Trophoblast cell (in vitro differentiated cells and primary cell): ENCODE data around the gene FRA10AC1.

Source experiments
- DNase-seq, 2 donors: peaks; one replicate each; pipeline ENCODE4 v3.0.0-alpha.2; 2016
- H2AFZ ChIP-seq: 2 replicates; pipeline ENCODE4 v1.6.1; 2013; ENCODE audit warnings: low read length, moderate library complexity, mild to moderate bottlenecking; ENCODE audit not compliant: insufficient read depth, poor library complexity
- H2AK5ac ChIP-seq: 2 replicates; pipeline ENCODE4 v1.6.1; 2013; ENCODE audit warnings: mild to moderate bottlenecking, low read length
- H2BK120ac ChIP-seq: 2 replicates; pipeline ENCODE4 v1.6.1; 2013; ENCODE audit warnings: low read length, mild to moderate bottlenecking, moderate library complexity; ENCODE audit not compliant: insufficient read depth, poor library complexity
- H2BK12ac ChIP-seq: 2 replicates; pipeline ENCODE4 v1.6.1; 2013; ENCODE audit warnings: mild to moderate bottlenecking, low read length, moderate library complexity
- H2BK5ac ChIP-seq: 2 replicates; pipeline ENCODE4 v1.6.1; 2013; ENCODE audit warnings: low read length, low read depth, moderate library complexity, mild to moderate bottlenecking; ENCODE audit not compliant: poor library complexity
- H3K14ac ChIP-seq: 2 replicates; pipeline ENCODE4 v1.6.1; 2013; ENCODE audit warnings: mild to moderate bottlenecking, low read length
- H3K18ac ChIP-seq: 2 replicates; pipeline ENCODE4 v1.6.1; 2013; ENCODE audit warnings: mild to moderate bottlenecking, low read length
- H3K23ac ChIP-seq: 2 replicates; pipeline ENCODE4 v1.6.1; 2013; ENCODE audit warnings: low read length
- H3K27ac ChIP-seq: 2 replicates; pipeline ENCODE4 v1.5.1; 2013; ENCODE audit warnings: low read depth, mild to moderate bottlenecking, inconsistent platforms, low read length, moderate library complexity
- H3K27me3 ChIP-seq: 2 replicates; pipeline ENCODE4 v1.6.1; 2013; ENCODE audit warnings: inconsistent platforms, mild to moderate bottlenecking, low read length, moderate library complexity; ENCODE audit not compliant: insufficient read depth
- H3K36me3 ChIP-seq, 2 experiments: 1 replicate in 1 of 2; 2 replicates in 1 of 2; pipeline ENCODE4 v1.6.1; 2013; ENCODE audit warnings: low read length in 2 of 2, mild to moderate bottlenecking in 2 of 2, moderate library complexity in 1 of 2; ENCODE audit not compliant: insufficient read depth in 2 of 2, control insufficient read depth in 1 of 2
- H3K4ac ChIP-seq: 2 replicates; pipeline ENCODE4 v1.6.1; 2013; ENCODE audit warnings: low read depth, mild to moderate bottlenecking, low read length, moderate library complexity
- H3K4me1 ChIP-seq, 2 experiments: 1 replicate in 1 of 2; 2 replicates in 1 of 2; pipeline ENCODE4 v1.6.1; 2013; ENCODE audit warnings: low read length in 2 of 2, mild to moderate bottlenecking in 2 of 2, moderate library complexity in 1 of 2; ENCODE audit not compliant: insufficient read depth in 2 of 2, control insufficient read depth in 1 of 2
- H3K4me2 ChIP-seq: 2 replicates; pipeline ENCODE4 v1.6.1; 2013; ENCODE audit warnings: inconsistent platforms, mild to moderate bottlenecking, low read length, moderate library complexity
- H3K4me3 ChIP-seq: 2 replicates; pipeline ENCODE4 v1.5.1; 2013; ENCODE audit warnings: mild to moderate bottlenecking, low read depth, low read length, inconsistent platforms
- H3K79me1 ChIP-seq: one replicate; pipeline ENCODE4 v1.6.1; 2013; ENCODE audit warnings: low read length
- H3K79me2 ChIP-seq: 2 replicates; pipeline ENCODE4 v1.6.1; 2013; ENCODE audit warnings: low read length, mild to moderate bottlenecking; ENCODE audit not compliant: control insufficient read depth, insufficient read depth, poor library complexity
- H3K9ac ChIP-seq: 2 replicates; pipeline ENCODE4 v1.6.1; 2013; ENCODE audit warnings: mild to moderate bottlenecking, low read length
- H3K9me3 ChIP-seq: 2 replicates; pipeline ENCODE4 v1.6.1; 2013; ENCODE audit warnings: low read depth, mild to moderate bottlenecking, control low read depth, inconsistent platforms, low read length; ENCODE audit not compliant: insufficient read depth
- H4K12ac ChIP-seq: 2 replicates; pipeline ENCODE4 v1.6.1; 2013; ENCODE audit warnings: low read depth, mild to moderate bottlenecking, low read length, moderate library complexity
- H4K8ac ChIP-seq: 2 replicates; pipeline ENCODE4 v1.6.1; 2013; ENCODE audit warnings: low read depth, mild to moderate bottlenecking, low read length, moderate library complexity
- H4K91ac ChIP-seq: one replicate; pipeline ENCODE4 v1.6.1; 2013; ENCODE audit warnings: low read depth, mild to moderate bottlenecking, low read length, moderate library complexity
- WGBS: extraction: QIAGEN DNeasy Blood & Tissue Kit; methylation state at CpG from one replicate; pipeline ENCODE4 v1.1.7; 2013; ENCODE audit warnings: missing lambda C conversion rate; ENCODE audit not compliant: insufficient read length, insufficient coverage; ENCODE audit errors: extremely low coverage; 5-methylcytosine and 5-hydroxymethylcytosine counted together

The FRA10AC1 gene

GRCh38 chr10:93628858-93629257, 73.5 kb downstream of the FRA10AC1 start:
- no peak overlapping the region for H4K8ac ChIP-seq
- H4K91ac ChIP-seq = no peak overlapping the region
- H2BK12ac ChIP-seq = no peak overlapping the region
- no peak overlapping the region for H3K23ac ChIP-seq
- H2BK5ac ChIP-seq = no peak overlapping the region
- H2BK120ac ChIP-seq = no peak overlapping the region
- no peak overlapping the region for H3K4me2 ChIP-seq
- no peak overlapping the region for H4K12ac ChIP-seq
- WGBS = no CpG with 5 or more reads among the region's 4 CpGs
- H3K79me2 ChIP-seq = no peaks in the 10 kb centered on the region
- no peak overlapping the region for H3K4ac ChIP-seq
- H3K27me3 ChIP-seq = no peaks in the 10 kb centered on the region
- no peak overlapping the region for H3K27ac ChIP-seq
- H3K9ac ChIP-seq = no peak overlapping the region
- no peaks in the 10 kb centered on the region for H3K36me3 ChIP-seq
- no peak overlapping the region for H2AK5ac ChIP-seq
- no peak overlapping the region for H2AFZ ChIP-seq
- H3K9me3 ChIP-seq = no peaks in the 10 kb centered on the region
- no peak for DNase-seq
- H3K79me1 ChIP-seq = no peaks in the 10 kb centered on the region
- no peaks in the 10 kb centered on the region for H3K4me1 ChIP-seq
- H3K4me3 ChIP-seq = no peak overlapping the region
- no peak overlapping the region for H3K14ac ChIP-seq
- H3K18ac ChIP-seq = no peak overlapping the region

- H3K4me1 ChIP-seq = no peaks in the 10 kb centered on the region
- WGBS = no CpG with 5 or more reads among the region's 1 CpG
- H3K36me3 ChIP-seq = no peaks in the 10 kb centered on the region
- no peak overlapping the region for H3K18ac ChIP-seq
- H2BK12ac ChIP-seq = no peak overlapping the region
- H3K4ac ChIP-seq = no peak overlapping the region
- H4K12ac ChIP-seq = no peak overlapping the region
- no peak overlapping the region for H3K23ac ChIP-seq
- H2BK120ac ChIP-seq = no peak overlapping the region
- no peak overlapping the region for H3K27ac ChIP-seq
- H3K79me1 ChIP-seq = no peaks in the 10 kb centered on the region
- H3K27me3 ChIP-seq = no peaks in the 10 kb centered on the region
- H3K4me2 ChIP-seq = no peak overlapping the region
- H2BK5ac ChIP-seq = no peak overlapping the region
- no peak overlapping the region for H3K4me3 ChIP-seq
- H3K79me2 ChIP-seq = no peaks in the 10 kb centered on the region
- H4K8ac ChIP-seq = no peak overlapping the region
- H3K14ac ChIP-seq = no peak overlapping the region
- no peak overlapping the region for H2AFZ ChIP-seq
- no peak overlapping the region for H4K91ac ChIP-seq
- H3K9me3 ChIP-seq = no peaks in the 10 kb centered on the region
- no peak for DNase-seq
- H3K9ac ChIP-seq = no peak overlapping the region
- no peak overlapping the region for H2AK5ac ChIP-seq
Observed at GRCh38 chr10:93622942-93623341, 79.5 kb downstream of the FRA10AC1 start.

- H3K4ac ChIP-seq = no peak overlapping the region
- no peak for DNase-seq
- H3K9ac ChIP-seq = no peak overlapping the region
- no peak overlapping the region for H3K4me3 ChIP-seq
- H3K23ac ChIP-seq = no peak overlapping the region
- H4K12ac ChIP-seq = no peak overlapping the region
- WGBS = no CpG with 5 or more reads among the region's 7 CpGs
- no peak overlapping the region for H4K91ac ChIP-seq
- H3K14ac ChIP-seq = no peak overlapping the region
- no peaks in the 10 kb centered on the region for H3K27me3 ChIP-seq
- H2BK120ac ChIP-seq = no peak overlapping the region
- no peak overlapping the region for H2BK5ac ChIP-seq
- H3K27ac ChIP-seq = no peak overlapping the region
- no peaks in the 10 kb centered on the region for H3K36me3 ChIP-seq
- H2AK5ac ChIP-seq = no peak overlapping the region
- no peak overlapping the region for H2AFZ ChIP-seq
- H3K9me3 ChIP-seq = no peaks in the 10 kb centered on the region
- H2BK12ac ChIP-seq = no peak overlapping the region
- no peak overlapping the region for H3K4me2 ChIP-seq
- H3K79me2 ChIP-seq = no peaks in the 10 kb centered on the region
- H3K4me1 ChIP-seq = no peaks in the 10 kb centered on the region
- H3K79me1 ChIP-seq = no peaks in the 10 kb centered on the region
- H4K8ac ChIP-seq = no peak overlapping the region
- H3K18ac ChIP-seq = no peak overlapping the region
Observed at GRCh38 chr10:93620925-93621324, 81.5 kb downstream of the FRA10AC1 start.
